Keratinocyte (primary cell): ENCODE results near the gene XPO1. TPM values are rescaled to one million over a fixed set of nuclear protein-coding genes. Genes with fewer than 3 reads are reported as not detected.
A peak's percentile ranks its signal among the peaks of the same experiment; 100 is the strongest.
"Not testable (repeated sequence)": the region's sequence is repeated elsewhere in the genome, so short reads cannot be mapped to it uniquely, and the experiment has no call there.

ENCODE experiments used
- DNase-seq: peaks from one replicate; pipeline ENCODE4 v3.0.0-alpha.2; 2011; ENCODE audit warnings: low read depth, missing footprints, low spot score
- FAIRE-seq: peaks from 2 replicates; lab custom pipeline; 2011; peaks lifted over from hg19 to GRCh38; lab: Jason Lieb, UNC
- H2AFZ ChIP-seq: 2 replicates; pipeline ENCODE4 v1.6.0; 2012; ENCODE audit warnings: low read length, control low read depth, inconsistent platforms; ENCODE audit not compliant: control insufficient read depth
- H3K27ac ChIP-seq: 2 replicates; pipeline ENCODE4 v1.5.1; 2011; ENCODE audit warnings: low read length; ENCODE audit not compliant: control insufficient read depth, insufficient read depth
- H3K27me3 ChIP-seq: 3 replicates; pipeline ENCODE4 v1.6.0; 2011; ENCODE audit warnings: low read length; ENCODE audit not compliant: control insufficient read depth, insufficient read depth; ENCODE audit errors: extremely low read depth
- H3K36me3 ChIP-seq, 2 experiments: 2 replicates in 1 of 2; 3 replicates in 1 of 2; pipeline ENCODE4 v1.5.1; 2011; ENCODE audit warnings: low read length in 2 of 2, mild to moderate bottlenecking in 1 of 2; ENCODE audit not compliant: control insufficient read depth in 2 of 2, insufficient read depth in 2 of 2; ENCODE audit errors: extremely low read depth in 1 of 2
- H3K4me1 ChIP-seq: 3 replicates; pipeline ENCODE4 v1.5.1; 2011; ENCODE audit warnings: low read length; ENCODE audit not compliant: control insufficient read depth, insufficient read depth; ENCODE audit errors: extremely low read depth
- H3K4me2 ChIP-seq: 3 replicates; pipeline ENCODE4 v1.6.0; 2011; ENCODE audit warnings: low read depth, low read length; ENCODE audit not compliant: control insufficient read depth, insufficient read depth; ENCODE audit errors: extremely low read depth
- H3K4me3 ChIP-seq, 3 experiments: fragments of 200-600 bp in 1 of 3; sonication (generic) in 1 of 3; 2 replicates in 2 of 3; 3 replicates in 1 of 3; pipeline ENCODE4 v1.5.1; 2011 to 2016; ENCODE audit warnings: low read length in 3 of 3, mild to moderate bottlenecking in 3 of 3, control low read depth in 2 of 3, inconsistent platforms in 1 of 3, low read depth in 1 of 3, mixed read lengths in 1 of 3, mixed run types in 1 of 3, moderate library complexity in 1 of 3; ENCODE audit not compliant: control insufficient read depth in 2 of 3, insufficient read depth in 2 of 3; ENCODE audit errors: extremely low read depth in 1 of 3
- H3K79me2 ChIP-seq: 2 replicates; pipeline ENCODE4 v1.6.0; 2012; ENCODE audit warnings: low read length; ENCODE audit not compliant: control insufficient read depth, insufficient read depth
- H3K9ac ChIP-seq: 3 replicates; pipeline ENCODE4 v1.6.0; 2011; ENCODE audit warnings: low read length; ENCODE audit not compliant: control insufficient read depth, insufficient read depth; ENCODE audit errors: extremely low read depth
- H3K9me1 ChIP-seq: 3 replicates; pipeline ENCODE4 v1.6.0; 2011; ENCODE audit warnings: low read length; ENCODE audit not compliant: control insufficient read depth, insufficient read depth; ENCODE audit errors: extremely low read depth
- H3K9me3 ChIP-seq: 2 replicates; pipeline ENCODE4 v1.5.1; 2012; ENCODE audit warnings: low read depth, low read length; ENCODE audit not compliant: control insufficient read depth
- H4K20me1 ChIP-seq: 3 replicates; pipeline ENCODE4 v1.6.0; 2011; ENCODE audit warnings: low read length; ENCODE audit not compliant: control insufficient read depth, insufficient read depth; ENCODE audit errors: extremely low read depth
- CTCF ChIP-seq, 3 experiments: IDR thresholded peaks in 1 of 3; conservative IDR thresholded peaks in 1 of 3; optimal IDR thresholded peaks in 1 of 3; 2 replicates in 2 of 3; 3 replicates in 1 of 3; pipeline versions ENCODE3 to v1.5.1; 2011; ENCODE audit warnings: low read length in 3 of 3, mild to moderate bottlenecking in 3 of 3, moderate library complexity in 2 of 3, control low read depth in 1 of 3, inconsistent platforms in 1 of 3; ENCODE audit not compliant: insufficient read depth in 2 of 3; ENCODE audit errors: extremely low read depth in 1 of 3
- EZH2 ChIP-seq: IDR thresholded peaks from one replicate; pipeline ENCODE4 v1.6.1; 2012; ENCODE audit warnings: inconsistent platforms, mild to moderate bottlenecking, low read length, moderate library complexity
- dilution Hi-C: fragments of 300-500 bp; cut with MboI; formaldehyde crosslinking; loops from one replicate; pipeline ENCODE4 v1.7.0; 2020; ENCODE audit warnings: low sequenced_read_pairs; ENCODE audit not compliant: extremely low pct_ligation_motif_present
- polyA minus RNA-seq, 3 experiments: library from RNA; depleted of rRNA, polyadenylated mRNA; stranded (reverse); fragments of >200 nt; gene quantifications; 1 replicate in 1 of 3; 2 replicates in 1 of 3; 3 replicates in 1 of 3; pipeline ENCODE4 v1.2.3, GENCODE V29; 2011
- polyA plus RNA-seq, 5 experiments: library from polyadenylated mRNA; depleted of rRNA in 3 of 5; stranded (reverse) in 3 of 5; stranded (forward) in 1 of 5; unstranded in 1 of 5; fragments of >200 nt; gene quantifications; 1 replicate in 1 of 5; 2 replicates in 3 of 5; 3 replicates in 1 of 5; pipeline versions ENCODE4 v1.2.1 to v1.2.3, GENCODE V29; 2011 to 2012; ENCODE audit warnings: missing spikeins in 2 of 5, low read depth in 1 of 5, low replicate concordance in 1 of 5

XPO1 gene
- polyA plus RNA-seq (61.9 to 144 TPM (median 79.8 TPM) in 3 replicates), polyA minus RNA-seq (19.6 to 173 TPM (median 81.6 TPM) in 3 replicates)
- 236 TPM for polyA plus RNA-seq (2011; ENCODE audit: low read depth)
- 37.3 and 85.1 TPM in 2 replicates for polyA plus RNA-seq (2011; cell fraction: cytosol; rRNA removed)
- polyA plus RNA-seq (2011; cell fraction: nucleus; rRNA removed): 154 and 189 TPM in 2 replicates
- polyA plus RNA-seq (2012; ENCODE audit: low replicate concordance): 57.8 and 71.2 TPM in 2 replicates
- polyA minus RNA-seq (2011; cell fraction: cytosol; rRNA and poly(A)+ RNA removed): 66.4 TPM
- polyA minus RNA-seq (2011; cell fraction: nucleus; rRNA and poly(A)+ RNA removed): 83.3 and 170 TPM in 2 replicates

GRCh38 chr2:61538200-61538919 lies at the start of gene XPO1:
XPO1 (minus strand) TSS chr2:61538356; CDS start chr2:61533897, 4,459 bp downstream.
- Histone ChIP-seq H3K9me1 (no peaks in the 10 kb centered on the region), H3K4me1 (peaks cover 12% of the 10 kb centered on the region), H3K4me3 (peak within 1 kb of the TSS; percentile 92 to 95 (median 93)), H3K4me2 (peak within 1 kb of the TSS; percentile 91), H3K9ac (peak within 1 kb of the TSS; percentile 93), H3K27ac (peak within 1 kb of the TSS; percentile 97), H3K36me3 (no peaks in the 10 kb centered on the region), H3K27me3 (no peaks in the 10 kb centered on the region), H3K9me3 (no peaks in the 10 kb centered on the region), H2AFZ (peak within 1 kb of the TSS; percentile 89), H3K79me2 (peaks cover 45% of the 10 kb centered on the region), H4K20me1 (peaks cover 7% of the 10 kb centered on the region)
- peak; percentile 93 for DNase-seq
- dilution Hi-C loops: no loop called here
- FAIRE-seq: no peak
- TF ChIP-seq EZH2 (no peak), CTCF (optimal IDR thresholded peaks at IDR 0.05 in 1 of 3, IDR thresholded peaks at IDR 0.05 in 1 of 3, conservative IDR thresholded peaks at IDR 0.05 in 1 of 3; ENCODE audit: extremely low read depth in 1 of 3, insufficient read depth in 2 of 3, low read length in 3 of 3) (no peak)

- H3K27me3 ChIP-seq, H3K4me2 ChIP-seq, H3K9me3 ChIP-seq, H3K9me1 ChIP-seq, H2AFZ ChIP-seq, H3K4me1 ChIP-seq, H3K4me3 ChIP-seq, dilution Hi-C loops, H4K20me1 ChIP-seq, H3K36me3 ChIP-seq, DNase-seq, H3K27ac ChIP-seq, FAIRE-seq, H3K9ac ChIP-seq, H3K79me2 ChIP-seq: not testable (repeated sequence)
Observed at GRCh38 chr2:61586928-61587327, 48.8 kb upstream of the XPO1 start.
